Endometrial microvascular endothelial cells (primary cell): ENCODE measurements around the gene CABLES2. TPM values are rescaled to one million over a fixed set of nuclear protein-coding genes. Genes with fewer than 3 reads are reported as not detected.

Experiments
- in situ Hi-C: cut with HindIII; loops from 2 replicates; pipeline ENCODE4 v1.10.0; 2017; ENCODE audit warnings: low sequenced_read_pairs, low pct_unique_long_range_greater_than_20kb; ENCODE audit errors: inconsistent ontology term
- total RNA-seq: library from RNA; depleted of rRNA; stranded (reverse); fragments of >200 nt; gene quantifications from one replicate; pipeline ENCODE4 v1.2.3, GENCODE V29; 2015; ENCODE audit errors: inconsistent ontology term

Gene CABLES2
- total RNA-seq, 1 donor from 2014 or later: 6.9 TPM

DNA sequence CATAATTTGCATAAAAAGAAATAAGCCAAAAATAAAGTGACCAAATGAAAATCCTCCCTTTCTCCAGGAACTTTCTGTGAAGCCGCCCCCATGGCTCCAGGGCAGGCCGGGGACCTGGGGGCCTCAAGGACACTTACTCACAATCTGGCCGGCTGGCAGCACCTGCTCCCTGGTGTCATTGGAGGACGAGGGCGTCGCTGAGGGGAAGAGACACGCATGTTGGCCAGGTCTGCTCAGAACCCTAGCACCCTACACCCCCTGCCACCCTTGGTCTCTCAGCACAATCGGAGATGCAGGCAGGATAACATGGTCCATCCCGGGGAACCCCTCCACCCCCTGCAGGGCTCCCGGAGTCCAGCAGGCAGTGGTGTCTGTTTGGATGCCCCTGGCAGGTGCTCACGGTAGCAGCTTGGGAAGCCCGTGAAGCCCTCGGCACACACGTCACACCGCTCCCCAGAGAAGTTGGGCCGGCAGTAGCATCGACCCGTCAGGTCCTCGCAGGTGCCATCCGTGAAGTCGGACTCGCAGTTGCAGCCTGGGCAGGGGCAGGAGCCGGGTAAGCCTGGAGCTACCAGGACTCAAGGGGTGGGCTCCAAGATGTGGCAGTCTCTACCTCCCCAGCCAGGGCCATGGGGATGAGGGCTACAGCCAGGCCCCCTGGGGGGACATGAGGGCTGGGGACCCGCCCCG is 61.3 kb downstream of the CABLES2 start:
- in situ Hi-C loops: no loop called here

DNA sequence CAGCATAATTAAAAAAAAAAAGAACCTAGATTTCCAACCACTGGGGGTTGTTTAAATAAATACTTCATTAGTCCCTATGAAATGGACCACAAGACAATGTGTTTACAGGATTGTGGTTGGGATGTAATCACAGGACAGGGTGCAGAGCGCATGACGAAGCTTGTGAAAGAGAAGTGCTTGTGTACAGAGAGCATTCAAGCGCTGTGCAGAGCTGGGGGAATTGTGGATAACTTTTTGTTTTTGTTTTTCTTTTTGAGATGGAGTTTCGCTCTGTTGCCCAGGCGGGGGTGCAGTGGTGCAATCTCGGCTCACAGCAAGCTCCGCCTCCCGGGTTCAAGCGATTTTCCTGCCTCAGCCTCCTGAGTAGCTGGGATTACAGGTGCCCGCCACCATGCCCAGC is 62.3 kb downstream of the CABLES2 start:
- in situ Hi-C loops: no loop called here

DNA sequence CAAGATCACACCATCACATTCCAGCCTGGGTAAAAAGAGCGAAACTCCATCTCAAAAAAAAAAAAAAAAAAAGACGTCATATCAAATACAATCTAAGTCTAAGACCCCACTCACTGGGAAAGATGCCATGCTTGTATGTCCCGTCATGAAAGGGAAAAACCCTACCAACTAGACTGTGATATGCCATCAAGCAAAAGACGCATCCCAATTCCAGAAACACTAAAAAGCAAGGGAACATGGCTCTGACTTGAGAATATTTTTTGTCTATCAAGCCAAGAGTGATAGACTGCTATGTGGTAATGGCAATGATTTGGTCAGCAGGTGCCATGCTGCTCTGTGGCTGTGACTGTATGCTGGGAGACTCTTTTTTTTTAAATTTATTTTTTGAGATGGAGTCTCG is 63.0 kb downstream of the CABLES2 start:
- in situ Hi-C loops: no loop called here

DNA sequence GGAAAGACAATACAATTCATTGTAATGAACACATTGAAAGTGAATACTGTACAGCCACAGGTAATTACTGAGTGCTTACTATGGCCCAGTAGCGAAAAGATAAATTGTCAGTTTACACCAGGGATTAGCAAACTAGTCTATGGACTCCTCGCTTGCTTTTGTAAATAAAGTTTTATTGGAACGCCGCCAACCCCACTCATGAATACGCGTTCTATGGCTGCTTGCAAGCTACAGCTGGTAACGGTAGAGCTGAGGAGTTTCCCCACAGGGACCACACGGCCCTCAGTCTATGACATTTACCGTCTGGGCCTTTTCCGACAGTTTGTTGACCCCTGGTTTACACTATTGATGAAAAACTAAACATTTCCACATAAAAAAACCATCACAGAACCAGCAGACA is 64.2 kb downstream of the CABLES2 start:
- in situ Hi-C loops: no loop called here

DNA sequence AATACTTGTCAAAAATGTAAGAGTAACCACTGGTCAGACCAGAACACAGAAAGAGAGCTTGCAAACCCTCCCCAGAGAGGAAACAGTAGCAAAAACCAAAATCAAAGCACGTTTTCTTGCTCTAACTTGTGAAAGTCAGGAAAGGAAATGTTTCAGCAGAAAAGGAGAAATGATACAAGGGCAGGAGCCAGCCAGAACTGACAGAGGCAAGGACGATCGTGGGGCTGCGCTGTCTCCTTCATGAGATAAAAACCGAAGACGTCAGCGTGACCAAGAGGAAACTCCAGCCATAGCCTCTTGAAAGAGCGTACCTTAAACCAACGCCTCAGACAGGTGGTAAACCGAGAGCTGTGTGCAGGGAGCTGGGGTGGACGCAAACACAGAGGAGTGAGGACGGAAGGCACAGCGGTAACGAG is 67.4 kb downstream of the CABLES2 start:
- in situ Hi-C loops: no loop called here

Other genes starting within 250 kb of the CABLES2 start
- 8.4 TPM for gene MTG2, start 224.3 kb downstream of the CABLES2 start, total RNA-seq
- not detected for gene HRH3, start 187.0 kb downstream of the CABLES2 start, total RNA-seq
- 15.6 TPM for gene OSBPL2, start 168.8 kb downstream of the CABLES2 start, total RNA-seq
- 309 TPM for gene ADRM1, start 104.3 kb downstream of the CABLES2 start, total RNA-seq
- gene LAMA5, start 40.0 kb downstream of the CABLES2 start, total RNA-seq: 132 TPM
- 2,359 TPM for gene RPS21, start 20.2 kb downstream of the CABLES2 start, total RNA-seq
- gene RBBP8NL, start 20.3 kb upstream of the CABLES2 start, total RNA-seq: not detected
- not detected for gene GATA5, start 68.7 kb upstream of the CABLES2 start, total RNA-seq
- 5.9 TPM for gene SLCO4A1, start 235.2 kb upstream of the CABLES2 start, total RNA-seq